HG02588 (cell line): Measurements from ENCODE around the gene ANKRD55.
"Not testable (repeated sequence)": the region's sequence is repeated elsewhere in the genome, so short reads cannot be mapped to it uniquely, and the experiment has no call there.

ENCODE experiments used
- ATAC-seq: cut with Tn5 transposase; IDR thresholded peaks from one replicate; pipeline ENCODE4 v1.9.1; 2021; ENCODE audit warnings: mild to moderate bottlenecking, moderate library complexity; ENCODE audit not compliant: unreplicated experiment

Gene ANKRD55

DNA sequence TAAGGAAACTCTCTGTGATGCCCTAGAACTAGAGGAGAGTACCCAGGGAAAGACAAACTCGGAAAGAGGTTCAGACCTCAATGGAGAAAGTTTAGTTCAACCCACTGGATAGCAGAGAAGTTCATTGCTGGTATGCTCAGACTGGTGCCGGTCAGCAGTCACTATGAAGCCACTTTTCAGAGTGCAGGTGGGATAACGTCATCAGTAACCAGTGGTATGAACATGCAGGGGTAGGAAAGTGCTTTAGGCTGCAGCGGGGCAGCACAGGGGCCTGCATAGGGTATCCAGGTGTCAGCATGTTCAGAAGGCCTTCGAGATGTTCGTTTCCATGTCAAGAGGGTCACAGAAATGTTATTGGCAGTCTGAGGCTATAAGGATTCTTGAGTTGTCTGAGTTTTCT, 20.8 kb upstream of the ANKRD55 start:
- no peak for ATAC-seq

DNA sequence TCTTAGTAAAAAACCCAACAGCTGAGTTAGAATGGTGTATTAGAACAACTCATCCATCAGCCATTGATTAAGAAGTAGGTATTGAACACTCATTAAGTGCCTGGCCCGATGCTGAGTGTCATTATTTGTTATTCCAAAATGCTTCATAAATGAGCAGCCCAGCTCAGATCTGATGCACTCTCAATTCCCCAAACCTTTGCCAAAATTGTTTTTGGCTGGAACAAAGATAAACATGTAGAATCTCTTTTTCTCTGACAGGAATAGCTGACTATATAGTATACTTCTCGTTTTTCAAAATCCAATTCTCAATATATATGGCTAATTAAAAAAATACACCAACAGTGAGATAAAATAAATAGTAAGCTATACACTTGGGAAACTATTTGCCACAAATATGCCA, 20.0 kb upstream of the ANKRD55 start:
- ATAC-seq, result no peak

DNA sequence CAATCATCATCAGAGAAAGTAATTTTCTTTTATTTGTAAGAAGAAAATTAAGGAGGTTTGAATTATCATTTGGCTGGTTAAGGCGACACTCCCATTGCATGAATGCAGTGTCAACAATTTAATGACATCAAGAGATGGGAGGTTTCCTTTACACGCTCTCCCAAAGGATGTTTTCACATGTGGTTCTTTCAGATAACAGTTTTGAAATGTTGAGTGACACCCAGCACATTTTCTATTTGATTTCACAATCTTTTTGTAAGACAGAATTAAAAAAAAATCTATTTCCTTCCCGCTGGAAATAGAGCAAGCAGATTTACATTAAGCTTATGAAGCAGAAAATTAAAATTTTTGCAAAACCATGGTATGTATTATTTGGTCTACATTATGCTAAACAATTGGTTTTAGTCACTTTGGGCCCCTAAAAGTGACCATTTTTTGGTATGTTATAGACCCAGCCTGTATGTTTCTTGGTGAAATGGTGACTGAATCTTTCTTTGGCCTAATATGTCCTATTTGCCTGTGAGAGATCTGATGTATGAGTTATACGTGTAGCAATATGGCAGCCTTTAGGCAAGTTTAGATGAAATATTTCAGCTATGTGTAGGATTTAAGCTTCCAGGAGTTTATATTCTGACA, 18.9 kb upstream of the ANKRD55 start:
- ATAC-seq, result no peak

DNA sequence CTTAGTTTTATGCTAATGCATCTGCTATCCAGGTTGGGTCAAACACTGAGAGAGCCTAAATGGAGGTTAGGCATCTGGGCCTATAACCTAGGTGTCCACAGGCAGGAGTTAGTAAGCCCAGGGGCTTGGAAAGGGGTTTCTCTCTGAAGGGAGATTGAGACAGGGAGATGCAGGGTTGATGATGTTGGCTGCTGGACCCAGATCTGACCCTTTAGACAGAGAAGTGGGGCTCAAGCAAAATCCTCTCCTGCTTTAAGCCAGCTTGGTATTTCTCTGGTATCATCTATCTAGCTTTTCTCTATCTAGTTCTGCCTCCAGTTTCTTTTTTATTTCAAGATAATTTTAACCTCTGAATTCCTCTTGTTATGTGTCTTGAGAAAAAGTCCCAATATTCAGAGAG, 18.3 kb upstream of the ANKRD55 start:
- no peak for ATAC-seq

DNA sequence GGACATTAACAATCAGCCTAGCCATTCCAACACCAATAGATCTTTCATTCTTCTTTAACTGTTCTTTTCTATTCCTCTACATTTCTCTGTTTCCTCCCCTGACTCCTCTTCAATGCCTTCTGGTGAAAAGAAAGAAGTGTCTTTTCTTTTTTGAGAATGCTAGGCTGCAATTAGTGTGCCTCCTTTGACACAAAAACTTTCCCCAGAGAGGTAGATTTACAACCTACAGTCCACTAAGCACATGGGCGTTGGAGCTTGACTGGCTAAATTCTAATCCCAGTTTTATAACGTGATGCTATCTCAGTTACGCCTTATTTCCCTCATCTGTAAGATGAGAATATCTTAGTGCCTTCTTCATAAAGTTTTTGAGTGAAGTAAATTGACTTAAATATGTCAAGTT, 16.9 kb upstream of the ANKRD55 start:
- ATAC-seq, result no peak

DNA sequence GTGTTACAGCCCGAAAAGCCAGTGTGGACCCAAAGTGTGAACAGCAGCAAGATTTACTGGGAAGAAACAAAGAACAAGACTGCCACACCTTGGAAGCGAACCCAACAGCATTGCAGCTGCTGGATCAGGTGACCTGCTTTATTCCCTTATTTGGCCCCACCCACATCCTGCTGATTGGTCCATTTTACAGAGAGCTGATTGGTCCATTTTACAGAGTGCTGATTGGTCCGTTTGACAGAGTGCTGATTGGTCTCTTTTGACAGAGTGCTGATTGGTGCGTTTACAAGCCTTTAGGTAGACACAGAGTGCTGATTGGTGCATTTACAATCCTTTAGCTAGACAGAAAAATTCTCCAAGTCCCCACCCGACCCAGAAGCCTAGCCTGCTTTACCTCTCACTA, 16.0 kb upstream of the ANKRD55 start:
- not testable (repeated sequence) for ATAC-seq

DNA sequence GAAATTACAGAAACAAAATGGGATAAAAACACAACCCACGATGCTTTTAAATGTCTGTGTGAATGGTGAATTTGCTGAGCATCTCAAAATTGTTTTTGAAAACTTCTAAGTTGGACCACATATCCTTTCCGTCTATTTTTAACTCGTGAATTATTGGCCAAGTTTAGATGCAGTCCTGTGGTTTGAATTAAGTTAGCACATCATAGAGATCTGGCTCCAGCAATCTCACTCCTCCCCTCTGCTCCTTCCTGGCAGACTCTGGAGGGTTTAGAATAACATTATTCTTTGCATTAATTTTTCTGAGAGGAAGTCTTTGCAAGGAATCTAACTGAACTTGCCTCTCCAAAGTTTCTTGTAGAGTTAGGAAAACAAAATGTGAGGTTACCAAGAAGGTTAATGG, 14.5 kb upstream of the ANKRD55 start:
- no peak for ATAC-seq

DNA sequence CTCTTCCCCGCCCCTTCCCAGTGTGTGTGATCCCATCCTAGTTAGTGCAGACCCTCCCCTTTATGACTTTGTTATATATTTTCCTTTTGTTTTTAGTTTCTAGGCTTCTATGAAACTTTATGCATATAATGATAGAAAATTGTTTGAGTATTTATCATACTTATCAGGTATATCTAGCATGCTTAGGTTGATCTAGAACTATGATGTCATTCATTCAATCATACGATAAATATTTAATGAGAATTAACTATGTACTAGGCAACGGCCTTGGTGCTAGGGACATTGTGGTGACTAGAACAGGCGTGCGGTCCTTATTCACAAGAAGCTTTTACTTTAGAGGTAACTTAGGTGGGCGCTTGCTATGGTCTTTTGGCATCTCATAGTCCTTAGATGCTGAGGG, 13.6 kb upstream of the ANKRD55 start:
- no peak for ATAC-seq

DNA sequence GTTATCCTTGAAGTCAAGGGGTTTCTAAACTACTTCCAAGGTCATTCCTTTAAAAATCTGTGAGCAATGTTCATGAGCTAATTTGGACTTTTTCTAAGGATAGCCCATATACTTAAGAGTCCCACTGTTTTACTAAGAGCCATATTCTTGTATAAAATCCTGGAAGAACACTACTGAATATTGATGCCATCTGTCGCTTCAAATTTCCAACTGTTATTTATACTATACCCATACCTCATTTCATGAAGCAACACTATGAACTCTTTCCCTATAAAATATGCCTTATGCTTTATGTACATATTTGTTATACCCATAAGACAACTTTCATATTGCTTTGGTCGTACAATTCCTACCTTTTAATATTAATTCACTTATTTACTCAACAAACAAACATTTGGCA, 12.4 kb upstream of the ANKRD55 start:
- no peak for ATAC-seq

DNA sequence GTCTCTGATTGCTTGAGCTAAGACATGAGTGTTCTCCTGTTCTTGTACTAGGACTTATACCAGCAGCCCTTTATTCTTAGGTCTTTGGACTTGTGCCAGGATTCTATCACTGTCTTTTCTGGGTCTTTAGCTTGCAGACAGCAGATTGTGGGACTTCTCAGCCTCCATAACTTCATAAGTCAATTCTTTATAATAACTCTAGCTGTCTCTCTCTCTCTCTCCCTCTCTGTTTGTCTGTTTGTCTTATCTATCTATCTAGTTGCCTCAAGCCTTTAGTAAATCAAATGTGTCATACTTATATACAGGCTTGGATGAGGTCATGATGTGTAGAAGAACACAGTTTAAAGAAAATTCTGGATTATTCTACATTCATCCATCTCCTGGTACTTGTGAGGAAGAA, 11.5 kb upstream of the ANKRD55 start:
- ATAC-seq, result no peak

DNA sequence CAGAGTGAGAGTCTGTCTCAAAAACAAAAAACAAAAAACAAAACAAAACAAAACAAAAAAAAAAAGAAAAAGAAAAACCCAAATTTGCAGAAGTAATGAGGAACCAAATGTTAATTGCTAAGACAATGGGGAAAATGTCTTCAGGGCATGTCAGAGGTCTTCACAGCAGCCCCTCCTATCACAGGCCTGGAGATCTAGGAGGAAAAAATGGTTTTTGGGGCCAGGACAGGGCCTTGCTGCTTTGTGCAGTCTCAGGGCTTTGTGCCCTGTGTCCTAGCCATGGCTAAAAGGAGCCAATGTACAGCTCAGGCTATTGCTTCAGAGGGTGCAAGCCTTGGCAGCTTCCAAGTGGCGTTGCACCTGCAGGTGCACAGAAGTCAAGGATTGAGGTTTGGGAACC, 9.1 kb upstream of the ANKRD55 start:
- ATAC-seq, result not testable (repeated sequence)

DNA sequence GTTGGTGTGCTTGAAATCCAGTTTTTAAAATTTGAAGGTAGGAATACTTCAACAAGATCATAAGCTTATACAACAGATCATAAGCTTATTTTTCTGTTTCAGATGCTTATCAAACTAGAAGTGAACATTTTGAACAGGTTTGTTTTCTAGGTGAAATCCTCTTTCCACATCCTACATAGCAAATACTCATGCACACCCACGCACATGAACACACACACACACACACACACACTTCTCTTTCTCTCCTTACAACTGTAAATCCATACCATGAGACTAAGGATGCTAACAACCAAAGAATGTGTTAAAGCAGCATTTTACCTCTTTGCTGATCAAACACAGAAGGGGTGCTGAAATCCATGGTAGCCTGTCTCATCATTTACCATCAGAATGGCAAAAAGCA, 592 bp downstream of the ANKRD55 start:
- ATAC-seq, result no peak

DNA sequence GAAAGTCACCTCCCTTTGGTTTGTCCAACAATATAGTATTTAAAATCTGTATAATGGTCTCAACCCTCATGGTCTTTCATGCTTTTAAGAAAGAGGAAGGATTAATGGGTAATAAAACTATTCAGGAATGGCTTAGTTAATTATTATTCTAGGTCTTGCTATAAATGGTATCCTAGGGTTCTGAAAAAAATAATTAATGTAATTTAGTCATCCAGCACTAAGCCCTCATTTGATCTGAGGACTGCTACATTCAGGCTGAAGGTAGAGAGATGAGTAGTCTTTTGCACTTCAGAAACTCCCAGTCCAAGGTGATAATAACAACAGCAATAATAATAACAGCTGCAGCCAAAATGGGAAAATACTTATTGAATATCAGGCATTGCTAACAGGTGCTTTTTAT, 2.6 kb downstream of the ANKRD55 start:
- ATAC-seq, result no peak

DNA sequence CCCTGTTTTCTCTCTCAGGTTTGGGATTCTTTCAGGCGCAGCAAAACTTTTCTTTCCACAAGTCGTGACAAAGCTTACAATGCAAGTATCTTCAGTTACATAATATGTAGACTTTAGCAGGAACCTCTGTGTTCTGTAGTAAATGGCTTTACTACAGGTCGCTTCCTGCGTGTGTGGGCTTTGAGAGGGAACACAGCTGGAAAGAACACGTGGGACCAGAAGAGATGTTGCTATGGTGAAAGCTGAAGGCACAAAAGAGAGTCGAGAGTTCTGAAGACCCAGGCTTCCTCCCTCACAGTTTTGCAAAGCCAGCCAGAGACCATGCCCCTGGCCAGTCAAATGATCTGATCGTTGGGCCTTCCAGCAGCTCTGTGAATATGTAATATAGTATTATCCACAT, 4.0 kb downstream of the ANKRD55 start:
- no peak for ATAC-seq

DNA sequence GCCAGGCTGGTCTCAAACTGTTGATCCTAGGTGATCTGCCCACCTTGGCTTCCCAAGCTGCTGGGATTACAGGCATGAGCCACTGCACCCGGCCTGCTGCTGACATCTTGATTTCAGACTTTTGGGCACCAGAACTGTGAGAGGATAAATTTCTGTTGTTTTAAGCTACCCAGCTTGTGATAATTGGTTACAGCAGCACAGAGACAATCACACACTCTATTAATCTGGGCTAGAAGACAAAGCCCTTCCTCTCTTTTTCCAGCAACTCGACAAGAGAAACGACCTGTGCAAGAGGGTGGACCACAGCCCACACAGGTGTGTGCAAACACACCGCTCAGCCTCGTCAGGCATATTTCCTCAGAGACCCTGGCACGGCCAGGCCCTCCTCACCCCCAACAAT, 4.5 kb downstream of the ANKRD55 start:
- ATAC-seq, result no peak

DNA sequence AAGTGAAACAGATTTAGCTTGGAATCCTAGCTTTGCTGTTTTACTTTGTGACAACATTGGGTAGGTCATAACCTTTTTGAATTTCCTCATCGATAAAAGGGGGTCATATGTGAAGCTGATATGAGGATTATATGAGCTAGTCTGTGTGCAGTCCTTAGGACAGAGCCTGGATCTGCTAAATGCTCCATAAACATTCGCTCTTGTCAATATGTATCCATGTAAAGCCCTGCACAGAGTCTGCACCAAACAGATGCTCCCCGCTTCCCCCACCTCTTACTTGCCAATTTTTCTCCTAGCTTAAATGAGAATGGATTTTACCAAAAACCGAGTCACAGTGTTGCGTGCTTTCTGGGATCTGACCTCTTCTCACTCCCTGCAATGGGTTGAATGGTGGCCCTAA, 5.4 kb downstream of the ANKRD55 start:
- ATAC-seq, result no peak

DNA sequence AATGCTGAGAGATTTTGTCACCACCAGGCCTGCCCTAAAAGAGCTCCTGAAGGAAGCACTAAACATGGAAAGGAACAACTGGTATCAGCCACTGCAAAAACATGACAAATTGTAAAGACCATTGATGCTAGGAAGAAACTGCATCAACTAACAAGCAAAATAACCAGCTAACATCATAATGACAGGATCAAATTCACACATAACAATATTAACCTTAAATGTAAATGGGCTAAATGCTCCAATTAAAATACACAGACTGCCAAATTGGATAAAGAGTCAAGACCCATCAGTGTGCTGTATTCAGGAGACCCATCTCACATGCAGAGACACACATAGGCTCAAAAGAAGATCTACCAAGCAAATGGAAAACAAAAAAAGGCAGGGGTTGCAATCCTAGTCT, 9.8 kb downstream of the ANKRD55 start:
- ATAC-seq, result not testable (repeated sequence)

DNA sequence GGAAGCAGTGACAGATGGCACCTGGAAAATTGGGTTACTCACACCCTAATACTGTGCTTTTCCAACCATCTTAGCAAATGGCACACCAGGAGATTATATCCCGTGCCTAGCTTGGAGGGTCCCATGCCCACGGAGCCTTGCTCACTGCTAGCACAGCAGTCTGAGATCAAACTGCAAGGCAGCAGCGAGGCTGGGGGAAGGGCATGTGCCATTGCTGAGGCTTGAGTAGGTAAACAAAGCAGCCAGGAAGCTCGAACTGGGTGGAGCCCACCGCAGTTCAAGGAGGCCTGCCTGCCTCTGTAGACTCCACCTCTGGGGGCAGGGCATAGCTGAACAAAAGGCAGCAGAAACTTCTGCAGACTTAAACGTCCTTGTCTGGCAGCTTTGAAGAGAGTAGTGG, 11.5 kb downstream of the ANKRD55 start:
- ATAC-seq, result not testable (repeated sequence)

DNA sequence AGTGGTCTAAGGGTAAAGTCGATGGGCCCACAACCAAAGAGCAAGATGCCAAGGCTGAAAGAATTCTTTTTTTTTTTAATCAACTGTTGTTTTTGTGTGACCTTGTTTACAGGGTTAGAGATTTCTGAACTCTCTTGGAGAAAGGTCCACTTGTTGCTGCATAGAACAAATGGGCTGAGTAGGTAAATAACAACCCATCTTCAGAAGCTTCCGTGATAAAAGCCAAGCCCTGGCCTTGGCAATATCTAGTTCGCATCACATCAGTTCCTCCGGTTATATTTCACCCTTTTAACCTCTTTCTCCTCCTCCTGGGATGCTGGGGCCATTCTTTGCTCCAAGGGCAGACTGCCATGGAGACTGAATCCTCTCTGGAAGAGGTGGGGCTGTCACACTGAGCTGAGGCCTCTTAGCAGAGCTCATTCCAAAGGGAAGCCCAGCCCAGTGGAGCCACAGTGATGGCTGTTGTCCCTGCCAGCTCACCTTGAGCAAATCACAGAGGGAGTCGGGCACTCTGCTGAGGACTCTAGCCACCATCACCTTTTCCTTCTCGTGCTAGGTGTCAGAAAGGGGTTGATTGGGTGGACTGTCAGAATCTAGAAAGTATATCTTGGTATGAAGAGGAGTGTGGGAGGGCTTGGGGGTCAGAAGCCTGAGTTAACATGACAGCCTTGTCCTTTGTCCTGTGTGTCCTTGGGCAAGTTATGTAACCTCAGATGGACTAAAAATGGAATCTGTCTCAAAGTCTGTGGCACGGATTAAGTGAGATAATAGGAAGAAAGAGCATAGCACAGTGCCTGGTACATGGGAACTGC, 17.9 kb downstream of the ANKRD55 start:
- ATAC-seq, result no peak

DNA sequence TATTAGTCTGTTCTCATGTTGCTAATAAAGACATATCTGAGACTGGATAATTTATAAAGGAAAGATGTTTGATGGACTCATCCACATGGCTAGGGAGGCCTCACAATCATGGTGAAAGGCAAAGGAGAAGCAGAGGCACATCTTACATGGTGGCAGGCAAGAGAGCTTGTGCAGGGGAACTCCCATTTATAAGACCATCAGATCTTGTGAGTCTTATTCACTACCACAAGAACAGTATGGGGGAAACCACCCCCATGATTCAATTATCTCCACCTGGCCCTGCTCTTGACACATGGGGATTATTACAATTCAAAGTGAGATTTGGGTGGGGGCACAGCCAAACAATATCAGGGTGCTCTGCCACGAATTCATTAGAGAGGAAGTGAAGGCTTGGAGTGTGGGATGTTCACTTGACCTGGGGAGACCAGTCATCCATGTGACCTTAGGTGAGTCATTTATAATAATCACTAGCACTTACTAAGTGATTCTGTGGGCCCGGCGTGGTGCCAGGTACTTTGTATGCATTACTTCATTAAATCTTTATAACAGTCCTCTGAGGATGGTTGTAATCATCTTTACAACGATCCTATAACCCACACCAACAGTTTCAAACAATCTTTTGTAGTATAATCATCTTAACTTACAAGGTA, 19.1 kb downstream of the ANKRD55 start:
- not testable (repeated sequence) for ATAC-seq

DNA sequence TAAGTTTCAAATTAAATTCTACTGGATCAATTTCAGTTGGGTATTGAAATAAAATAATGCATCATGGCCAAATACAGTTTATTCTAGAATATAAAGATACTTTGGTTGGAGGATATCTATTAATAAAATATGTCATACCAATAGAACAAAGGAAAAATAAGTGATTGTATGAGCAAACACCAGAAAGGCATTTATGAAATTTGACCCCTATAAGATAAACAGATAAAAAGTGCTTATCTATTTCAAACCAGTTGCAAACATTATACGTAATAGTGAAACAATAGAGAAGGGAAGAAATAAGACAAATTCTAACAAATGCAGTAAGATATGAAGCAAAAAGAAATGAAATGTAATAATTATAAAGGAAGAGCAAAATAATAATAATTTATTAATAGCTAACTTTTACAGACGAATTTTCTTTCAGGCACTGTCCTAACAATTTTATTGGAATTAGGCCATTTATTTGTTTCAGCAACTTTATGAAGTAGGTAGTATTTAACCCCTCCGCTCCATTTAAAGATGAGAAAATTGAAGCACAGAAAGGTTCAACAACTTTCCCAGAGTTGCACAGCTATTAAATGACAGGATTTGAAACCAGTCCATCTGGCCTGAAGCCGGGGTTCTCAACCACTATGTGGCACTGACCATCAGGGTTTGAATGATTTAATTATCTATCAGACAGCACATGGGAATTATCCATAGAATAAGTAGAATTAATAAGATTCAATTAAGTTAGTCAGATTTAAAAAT, 20.8 kb downstream of the ANKRD55 start:
- ATAC-seq, result no peak
